GM12873 (cell line): ENCODE results near the gene CEBPZ.

ENCODE experiments used
- TF ChIP-seq, protein P1 (sequence below): IDR thresholded peaks from 2 replicates; pipeline ENCODE4 v1.5.1; 2012; ENCODE audit warnings: low read depth, mild to moderate bottlenecking, moderate library complexity, low read length, control low read depth; ENCODE audit not compliant: insufficient read depth; ENCODE audit errors: missing control alignments

CEBPZ gene, protein sequence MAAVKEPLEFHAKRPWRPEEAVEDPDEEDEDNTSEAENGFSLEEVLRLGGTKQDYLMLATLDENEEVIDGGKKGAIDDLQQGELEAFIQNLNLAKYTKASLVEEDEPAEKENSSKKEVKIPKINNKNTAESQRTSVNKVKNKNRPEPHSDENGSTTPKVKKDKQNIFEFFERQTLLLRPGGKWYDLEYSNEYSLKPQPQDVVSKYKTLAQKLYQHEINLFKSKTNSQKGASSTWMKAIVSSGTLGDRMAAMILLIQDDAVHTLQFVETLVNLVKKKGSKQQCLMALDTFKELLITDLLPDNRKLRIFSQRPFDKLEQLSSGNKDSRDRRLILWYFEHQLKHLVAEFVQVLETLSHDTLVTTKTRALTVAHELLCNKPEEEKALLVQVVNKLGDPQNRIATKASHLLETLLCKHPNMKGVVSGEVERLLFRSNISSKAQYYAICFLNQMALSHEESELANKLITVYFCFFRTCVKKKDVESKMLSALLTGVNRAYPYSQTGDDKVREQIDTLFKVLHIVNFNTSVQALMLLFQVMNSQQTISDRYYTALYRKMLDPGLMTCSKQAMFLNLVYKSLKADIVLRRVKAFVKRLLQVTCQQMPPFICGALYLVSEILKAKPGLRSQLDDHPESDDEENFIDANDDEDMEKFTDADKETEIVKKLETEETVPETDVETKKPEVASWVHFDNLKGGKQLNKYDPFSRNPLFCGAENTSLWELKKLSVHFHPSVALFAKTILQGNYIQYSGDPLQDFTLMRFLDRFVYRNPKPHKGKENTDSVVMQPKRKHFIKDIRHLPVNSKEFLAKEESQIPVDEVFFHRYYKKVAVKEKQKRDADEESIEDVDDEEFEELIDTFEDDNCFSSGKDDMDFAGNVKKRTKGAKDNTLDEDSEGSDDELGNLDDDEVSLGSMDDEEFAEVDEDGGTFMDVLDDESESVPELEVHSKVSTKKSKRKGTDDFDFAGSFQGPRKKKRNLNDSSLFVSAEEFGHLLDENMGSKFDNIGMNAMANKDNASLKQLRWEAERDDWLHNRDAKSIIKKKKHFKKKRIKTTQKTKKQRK

DNA sequence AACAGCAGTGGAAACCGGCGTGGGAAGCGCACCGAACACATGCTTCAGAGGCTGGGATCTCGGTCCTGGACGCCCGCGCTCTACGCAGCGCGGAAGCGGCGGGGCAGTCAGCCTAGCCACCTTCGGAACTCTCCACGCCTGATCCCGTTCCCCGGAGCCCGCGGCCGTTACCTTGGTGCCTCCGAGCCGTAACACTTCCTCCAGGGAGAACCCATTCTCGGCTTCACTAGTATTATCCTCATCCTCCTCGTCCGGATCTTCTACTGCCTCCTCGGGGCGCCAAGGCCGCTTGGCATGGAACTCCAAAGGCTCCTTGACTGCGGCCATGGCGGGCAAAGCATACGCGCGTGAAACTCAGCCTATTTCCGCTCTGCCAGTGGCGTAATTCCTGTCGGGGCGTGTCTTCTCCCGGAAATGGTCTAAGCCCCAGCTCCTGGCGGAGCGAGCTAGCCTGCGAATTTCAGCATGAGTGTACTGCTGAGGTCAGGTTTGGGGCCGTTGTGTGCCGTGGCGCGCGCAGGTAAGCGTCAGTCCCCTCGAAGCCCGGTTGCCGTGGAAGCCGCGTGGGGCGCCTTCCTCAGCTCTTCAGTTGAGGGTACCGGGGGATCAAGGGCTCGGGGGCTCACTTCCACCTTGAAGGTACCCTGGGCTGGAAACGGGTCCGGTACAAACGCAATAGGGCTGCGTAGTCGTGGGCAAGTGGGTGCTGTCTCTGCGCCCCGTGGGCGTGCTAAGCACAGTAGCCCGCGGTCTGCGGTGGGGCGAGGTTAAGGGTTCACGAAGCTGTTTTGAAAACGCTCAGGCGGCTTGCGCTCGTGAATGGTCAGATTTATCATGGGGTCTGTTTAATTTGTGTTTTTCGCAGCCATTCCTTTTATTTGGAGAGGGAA lies at the start of gene CEBPZ, which contains the start of gene NDUFAF7:
Gene CEBPZ (minus strand): TSS at position 356 of the 890 bp plus-strand sequence. CDS start 29 bp downstream, at position 327.
Gene NDUFAF7 (plus strand): TSS at position 418 of the 890 bp plus-strand sequence. CDS start 48 bp downstream, at position 466.
- TF ChIP-seq, protein P1, sequence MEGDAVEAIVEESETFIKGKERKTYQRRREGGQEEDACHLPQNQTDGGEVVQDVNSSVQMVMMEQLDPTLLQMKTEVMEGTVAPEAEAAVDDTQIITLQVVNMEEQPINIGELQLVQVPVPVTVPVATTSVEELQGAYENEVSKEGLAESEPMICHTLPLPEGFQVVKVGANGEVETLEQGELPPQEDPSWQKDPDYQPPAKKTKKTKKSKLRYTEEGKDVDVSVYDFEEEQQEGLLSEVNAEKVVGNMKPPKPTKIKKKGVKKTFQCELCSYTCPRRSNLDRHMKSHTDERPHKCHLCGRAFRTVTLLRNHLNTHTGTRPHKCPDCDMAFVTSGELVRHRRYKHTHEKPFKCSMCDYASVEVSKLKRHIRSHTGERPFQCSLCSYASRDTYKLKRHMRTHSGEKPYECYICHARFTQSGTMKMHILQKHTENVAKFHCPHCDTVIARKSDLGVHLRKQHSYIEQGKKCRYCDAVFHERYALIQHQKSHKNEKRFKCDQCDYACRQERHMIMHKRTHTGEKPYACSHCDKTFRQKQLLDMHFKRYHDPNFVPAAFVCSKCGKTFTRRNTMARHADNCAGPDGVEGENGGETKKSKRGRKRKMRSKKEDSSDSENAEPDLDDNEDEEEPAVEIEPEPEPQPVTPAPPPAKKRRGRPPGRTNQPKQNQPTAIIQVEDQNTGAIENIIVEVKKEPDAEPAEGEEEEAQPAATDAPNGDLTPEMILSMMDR: no peak

DNA sequence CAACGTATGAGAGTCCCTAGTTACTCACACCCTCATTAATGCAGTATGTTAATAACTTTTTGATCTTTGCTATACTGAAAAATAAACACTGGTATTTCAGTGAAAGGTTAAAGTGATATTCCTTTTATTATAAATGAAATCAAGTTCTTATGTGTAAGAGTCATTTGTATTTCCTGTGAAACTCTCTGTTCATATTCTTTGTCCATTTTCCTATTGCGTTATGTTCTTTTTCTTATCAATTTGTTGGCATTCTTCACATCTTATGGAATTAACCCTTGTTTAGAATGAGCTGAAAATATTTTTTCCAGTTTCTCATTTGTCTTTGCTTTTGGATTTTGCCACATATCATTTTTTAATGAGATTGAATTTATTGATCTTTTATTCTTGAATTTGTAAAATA lies 44.9 kb upstream of the CEBPZ start:
- TF ChIP-seq, protein P1: no peak

DNA sequence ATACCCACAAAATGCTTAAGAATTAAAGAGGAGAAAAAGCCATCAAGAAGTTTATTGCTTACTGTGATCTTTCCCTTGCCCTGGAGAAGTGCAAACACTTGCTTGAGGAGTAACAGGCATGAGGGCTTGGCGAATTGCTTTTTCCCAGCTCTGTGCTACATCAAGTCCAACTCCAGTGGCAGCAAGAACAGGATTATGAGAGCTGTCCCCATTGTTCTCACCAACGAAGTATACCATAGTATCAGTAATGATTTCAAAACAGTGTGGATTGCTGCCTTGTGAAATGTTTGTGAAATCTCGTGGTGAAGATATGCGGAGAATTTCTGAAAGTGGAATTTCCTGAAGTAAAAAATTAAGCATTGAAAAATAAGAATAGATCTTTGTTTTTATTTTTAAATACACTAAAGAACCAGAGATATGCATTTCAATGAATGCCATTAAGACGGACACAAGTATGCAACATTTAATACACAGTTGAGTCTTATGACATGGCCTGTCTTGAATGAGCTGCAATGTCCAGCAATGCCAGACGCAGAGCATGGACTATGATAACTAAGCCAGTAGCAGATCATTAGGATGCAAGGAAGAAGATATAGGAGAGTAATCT lies 43.1 kb upstream of the CEBPZ start:
- TF ChIP-seq, protein P1: no peak

DNA sequence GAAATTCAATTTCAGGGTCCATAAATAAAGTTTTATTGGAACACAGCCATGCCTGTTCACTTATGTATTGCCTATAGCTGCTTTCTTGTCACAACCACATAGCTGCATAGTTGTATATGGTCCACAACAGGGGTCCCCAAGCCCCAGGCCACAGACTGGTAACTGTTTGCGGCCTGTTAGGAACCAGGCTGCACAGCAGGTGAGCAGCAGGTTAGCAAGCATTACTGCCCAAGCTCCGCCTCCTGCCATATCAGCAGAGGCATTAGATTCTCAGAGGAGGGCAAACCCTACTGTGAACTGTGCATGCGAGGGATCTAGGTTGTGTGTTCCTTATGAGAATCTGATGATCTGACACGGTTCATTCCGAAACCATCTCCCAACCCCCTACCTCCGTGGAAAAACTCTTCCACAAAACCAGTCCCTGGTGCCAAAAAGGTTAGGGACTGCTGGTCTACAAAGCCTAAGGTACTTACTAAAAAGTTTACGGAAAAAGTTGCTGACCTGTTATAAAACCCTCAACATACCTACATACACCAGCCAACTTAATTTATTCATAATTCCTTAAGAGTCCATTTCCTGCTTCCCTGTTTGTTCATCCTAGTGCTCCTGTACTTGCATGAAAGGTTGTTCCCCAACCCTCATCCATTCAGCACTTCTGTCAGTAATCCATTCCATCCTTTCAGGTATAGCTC lies 40.1 kb upstream of the CEBPZ start:
- TF ChIP-seq, protein P1: no peak

DNA sequence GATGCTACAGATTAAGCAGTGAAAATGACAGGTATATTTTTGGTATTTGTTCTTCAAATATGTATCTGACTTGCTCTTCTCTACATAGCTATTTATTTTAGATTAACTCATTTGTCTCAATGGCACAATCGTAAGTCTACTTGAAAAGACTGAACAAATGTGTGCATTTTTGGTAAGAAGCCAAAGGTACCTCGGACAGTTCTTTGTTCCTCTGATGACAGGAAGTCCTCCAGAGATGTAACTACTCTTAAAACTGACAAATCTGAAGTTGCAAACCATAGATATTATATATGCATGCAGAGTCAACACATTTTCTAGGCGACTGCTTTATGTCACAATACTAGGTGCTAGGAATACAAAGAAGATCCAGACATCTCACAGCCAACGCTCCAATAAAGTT lies 36.7 kb upstream of the CEBPZ start:
- TF ChIP-seq, protein P1: no peak

DNA sequence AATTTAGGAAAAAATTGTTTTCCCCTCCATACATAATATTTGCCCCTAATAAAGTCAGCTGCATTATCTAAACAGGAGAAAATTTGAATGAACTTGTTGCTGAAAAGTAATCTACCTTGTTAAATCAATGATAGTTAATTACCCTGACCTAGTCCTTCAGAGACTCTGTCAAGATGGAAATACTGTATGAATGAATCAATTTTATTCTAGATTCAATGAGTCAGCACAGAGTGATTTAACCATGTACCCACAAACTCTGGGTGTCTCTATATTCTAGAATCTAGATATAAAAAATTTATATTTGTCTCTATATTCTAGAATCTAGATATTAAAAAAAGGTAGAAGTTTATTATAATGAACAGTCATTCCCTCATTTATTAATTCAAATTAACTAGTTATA lies 36.3 kb upstream of the CEBPZ start:
- TF ChIP-seq, protein P1: no peak
